Transverse colon (tissue), 4 donors: ENCODE results near the gene EID1. TPM values are rescaled to one million over a fixed set of nuclear protein-coding genes. Genes with fewer than 3 reads are reported as not detected.

Source experiments
- DNase-seq: peaks from one replicate; pipeline ENCODE4 v3.0.0-alpha.2; 2019
- H3K27ac ChIP-seq, 4 donors: fragments of 200-600 bp; sonication (generic); 2 replicates each; pipeline ENCODE4 v1.5.1; 2016 to 2018; ENCODE audit warnings: inconsistent platforms in 4 of 4
- H3K27me3 ChIP-seq: fragments of 200-600 bp; sonication (generic); 2 replicates; pipeline ENCODE4 v1.5.1; 2017; ENCODE audit warnings: inconsistent platforms
- H3K36me3 ChIP-seq, 4 donors: fragments of 200-600 bp; sonication (generic); 2 replicates each; pipeline ENCODE4 v1.5.1; 2017 to 2019; ENCODE audit warnings: inconsistent platforms in 4 of 4
- H3K4me1 ChIP-seq, 4 donors: fragments of 200-600 bp; sonication (generic); 2 replicates each; pipeline ENCODE4 v1.5.1; 2017 to 2020; ENCODE audit warnings: inconsistent platforms in 4 of 4
- H3K4me3 ChIP-seq, 4 donors: fragments of 200-600 bp; sonication (generic); 1 replicate in 1 of 4; 2 replicates in 3 of 4; pipeline versions ENCODE4 v1.5.1 to v1.6.1; 2017 to 2019; ENCODE audit warnings: inconsistent platforms in 4 of 4
- H3K9me3 ChIP-seq, 2 donors: fragments of 200-600 bp; sonication (generic); 2 replicates each; pipeline ENCODE4 v1.5.1; 2017 to 2019; ENCODE audit warnings: inconsistent platforms in 2 of 2
- CTCF ChIP-seq, 5 experiments: fragments of 200-600 bp in 3 of 5; fragments of 450-650 bp in 2 of 5; sonication (generic) in 3 of 5; IDR thresholded peaks; 1 replicate in 2 of 5; 2 replicates in 3 of 5; pipeline ENCODE4 v1.5.1; 2016 to 2017; ENCODE audit warnings: antibody characterized with exemption in 5 of 5, inconsistent platforms in 3 of 5, mild to moderate bottlenecking in 2 of 5, moderate library complexity in 1 of 5
- EP300 ChIP-seq: sonication (generic); formaldehyde crosslinking; IDR thresholded peaks from one replicate; pipeline ENCODE4 v1.6.1; 2017; ENCODE audit warnings: antibody characterized with exemption, low read depth
- POLR2A ChIP-seq: fragments of 450-650 bp; IDR thresholded peaks from one replicate; pipeline ENCODE4 v1.6.1; 2016; ENCODE audit warnings: antibody characterized with exemption, mild to moderate bottlenecking, moderate library complexity
- POLR2AphosphoS5 ChIP-seq, 3 donors: sonication (generic); formaldehyde crosslinking; IDR thresholded peaks; one replicate each; pipeline ENCODE4 v1.6.1; 2016; ENCODE audit warnings: antibody characterized with exemption in 3 of 3
- WGBS, 2 donors: methylation state at CpG; one replicate each; pipeline ENCODE4 v1.1.5; 2018; ENCODE audit warnings: low coverage in 1 of 2; 5-methylcytosine and 5-hydroxymethylcytosine counted together
- in situ Hi-C, 4 donors: fragments of 200-750 bp; cut with MboI; loops; one replicate each; pipeline versions ENCODE4 v1.15.0 to v1.15.1; 2017; ENCODE audit warnings: low sequenced_read_pairs in 3 of 4, low pct_ligation_motif_present in 1 of 4, low pct_unique_long_range_greater_than_20kb in 1 of 4
- intact Hi-C: fragments of 100-400 bp; cut with DNase I; formaldehyde crosslinking; loops from one replicate; pipeline ENCODE4 v1.15.1; 2023; ENCODE audit warnings: low total_unique reads
- total RNA-seq, 4 donors: library from RNA; depleted of rRNA; stranded (reverse); fragments of >200 nt; gene quantifications; one replicate each; pipeline ENCODE4 v1.1.0, GENCODE V29; 2016

The EID1 gene
- total RNA-seq, 4 donors from 2014 or later, result 44.5 to 136 (median 101) TPM

GRCh38 chr15:48876057-48876456 lies 1.9 kb upstream of the EID1 start:
- no peak overlapping the region for H3K27ac ChIP-seq
- H3K4me1 ChIP-seq, result peaks cover 0 to 29% (median 11%) of the 10 kb centered on the region in 4 donors
- H3K36me3 ChIP-seq, result no peaks in the 10 kb centered on the region
- TF ChIP-seq EP300, result no peak
- TF ChIP-seq CTCF (IDR thresholded peaks at IDR 0.05), result no peak
- TF ChIP-seq POLR2AphosphoS5 (IDR thresholded peaks at IDR 0.05), result no peak
- no peak for TF ChIP-seq POLR2A
- no peak overlapping the region for H3K4me3 ChIP-seq
- intact Hi-C loops, result loop anchor here (10.0 kb wide), 1 partner anchor 89 kb away; the partner anchor contains the start of gene SHC4
- peaks cover 7% of the 10 kb centered on the region for H3K27me3 ChIP-seq
- no peak for DNase-seq
- in situ Hi-C loops, result no loop called here
- WGBS, 2 donors, result 82 to 90% methylated on average over 2 to 3 of the region's 3 CpGs
- H3K9me3 ChIP-seq, result no peaks in the 10 kb centered on the region

GRCh38 chr15:48880070-48880634 lies 2.2 kb downstream of the EID1 start:
- H3K4me3 ChIP-seq, result no peak overlapping the region
- WGBS, 2 donors, result 39 to 56% methylated on average over 3 of the region's 3 CpGs
- no peaks in the 10 kb centered on the region for H3K9me3 ChIP-seq
- H3K36me3 ChIP-seq, result no peaks in the 10 kb centered on the region
- in situ Hi-C loops (no loop called here), intact Hi-C loops (no loop called here)
- TF ChIP-seq CTCF (IDR thresholded peaks at IDR 0.05) (no peak), POLR2A (no peak), EP300 (no peak), POLR2AphosphoS5 (IDR thresholded peaks at IDR 0.05) (no peak)
- peaks cover 0 to 29% (median 11%) of the 10 kb centered on the region in 4 donors for H3K4me1 ChIP-seq
- no peaks in the 10 kb centered on the region for H3K27me3 ChIP-seq
- DNase-seq, result no peak
- no peak overlapping the region for H3K27ac ChIP-seq

- no peaks in the 10 kb centered on the region for H3K9me3 ChIP-seq
- H3K4me3 ChIP-seq, result no peak overlapping the region
- WGBS, 2 donors, result 82 to 84% methylated on average over 2 of the region's 2 CpGs
- peaks cover 4% of the 10 kb centered on the region for H3K27me3 ChIP-seq
- H3K27ac ChIP-seq, result no peak overlapping the region
- in situ Hi-C loops (no loop called here), intact Hi-C loops (no loop called here)
- TF ChIP-seq CTCF (IDR thresholded peaks at IDR 0.05), result no peak
- TF ChIP-seq POLR2A, result no peak
- no peak for TF ChIP-seq EP300
- no peak for TF ChIP-seq POLR2AphosphoS5 (IDR thresholded peaks at IDR 0.05)
- no peaks in the 10 kb centered on the region for H3K36me3 ChIP-seq
- no peak for DNase-seq
- H3K4me1 ChIP-seq, result peaks cover 0 to 20% (median 10%) of the 10 kb centered on the region in 4 donors
These were observed 5.8 kb downstream of the EID1 start for GRCh38 chr15:48883699-48884098.

- intact Hi-C loops, result no loop called here
These were observed 9.2 kb downstream of the EID1 start for GRCh38 chr15:48887144-48887543.

More at GRCh38 chr15:48887144-48887543, 9.2 kb downstream of the EID1 start:
- Histone ChIP-seq H3K4me1 (no peaks in the 10 kb centered on the region), H3K27ac (no peak overlapping the region), H3K36me3 (no peaks in the 10 kb centered on the region), H3K9me3 (no peaks in the 10 kb centered on the region), H3K27me3 (peaks cover 4% of the 10 kb centered on the region), H3K4me3 (no peak overlapping the region)
- WGBS, 2 donors, result 48 to 52% methylated on average over 2 of the region's 2 CpGs
- no peak for TF ChIP-seq POLR2AphosphoS5 (IDR thresholded peaks at IDR 0.05)
- TF ChIP-seq POLR2A, result no peak
- no peak for TF ChIP-seq EP300
- no peak for TF ChIP-seq CTCF (IDR thresholded peaks at IDR 0.05)
- no peak for DNase-seq
- in situ Hi-C loops, result no loop called here
